ENCODE measurements around the gene MIS18BP1.

MIS18BP1 gene

GRCh38 chr14:45271858-45272537, 19.0 kb upstream of the MIS18BP1 start:
- Mint-ChIP-seq H3K4me3 (no peak overlapping the region), H3K9me3 (no peaks in the 10 kb centered on the region), H3K27me3 (ENCODE audit: low read depth, poor library complexity) (no peaks in the 10 kb centered on the region), H3K4me1 (no peaks in the 10 kb centered on the region), H3K36me3 (ENCODE audit: low read depth) (no peaks in the 10 kb centered on the region), H3K27ac (no peak overlapping the region)
- DNase-seq: no peak
- no peak for TF ChIP-seq CTCF (IDR thresholded peaks at IDR 0.05)

- no peak overlapping the region for H3K4me3 Mint-ChIP-seq
- no peaks in the 10 kb centered on the region for H3K9me3 Mint-ChIP-seq
- H3K4me1 Mint-ChIP-seq: no peaks in the 10 kb centered on the region
- H3K36me3 Mint-ChIP-seq (ENCODE audit: low read depth): no peaks in the 10 kb centered on the region
- no peak for DNase-seq
- no peak for TF ChIP-seq CTCF (IDR thresholded peaks at IDR 0.05)
- no peak overlapping the region for H3K27ac Mint-ChIP-seq
- no peaks in the 10 kb centered on the region for H3K27me3 Mint-ChIP-seq (ENCODE audit: low read depth, poor library complexity)
Measured at GRCh38 chr14:45270031-45270430, 17.0 kb upstream of the MIS18BP1 start.

- peaks cover 24% of the 10 kb centered on the region for H3K9me3 Mint-ChIP-seq
- no peak for DNase-seq
- no peak overlapping the region for H3K4me3 Mint-ChIP-seq
- no peaks in the 10 kb centered on the region for H3K27me3 Mint-ChIP-seq (ENCODE audit: low read depth, poor library complexity)
- no peaks in the 10 kb centered on the region for H3K4me1 Mint-ChIP-seq
- no peak overlapping the region for H3K27ac Mint-ChIP-seq
- TF ChIP-seq CTCF (IDR thresholded peaks at IDR 0.05): no peak
- peaks cover 4% of the 10 kb centered on the region for H3K36me3 Mint-ChIP-seq (ENCODE audit: low read depth)
Measured at GRCh38 chr14:45267071-45267470, 14.1 kb upstream of the MIS18BP1 start.

- H3K4me3 Mint-ChIP-seq: no peak overlapping the region
- no peak overlapping the region for H3K27ac Mint-ChIP-seq
- peaks cover 17% of the 10 kb centered on the region for H3K36me3 Mint-ChIP-seq (ENCODE audit: low read depth)
- no peaks in the 10 kb centered on the region for H3K4me1 Mint-ChIP-seq
- H3K9me3 Mint-ChIP-seq: peaks cover 60% of the 10 kb centered on the region
- H3K27me3 Mint-ChIP-seq (ENCODE audit: low read depth, poor library complexity): no peaks in the 10 kb centered on the region
- TF ChIP-seq CTCF (IDR thresholded peaks at IDR 0.05): no peak
- DNase-seq: no peak
Measured at GRCh38 chr14:45262637-45263036, 9.6 kb upstream of the MIS18BP1 start.

GRCh38 chr14:45261209-45261608, 8.2 kb upstream of the MIS18BP1 start:
- Mint-ChIP-seq H3K9me3 (peaks cover 70% of the 10 kb centered on the region), H3K27me3 (ENCODE audit: low read depth, poor library complexity) (no peaks in the 10 kb centered on the region), H3K36me3 (ENCODE audit: low read depth) (peaks cover 17% of the 10 kb centered on the region), H3K4me1 (no peaks in the 10 kb centered on the region), H3K27ac (no peak overlapping the region), H3K4me3 (no peak overlapping the region)
- DNase-seq: no peak
- TF ChIP-seq CTCF (IDR thresholded peaks at IDR 0.05): no peak

- H3K4me1 Mint-ChIP-seq: no peaks in the 10 kb centered on the region
- peaks cover 7% of the 10 kb centered on the region for H3K27me3 Mint-ChIP-seq (ENCODE audit: low read depth, poor library complexity)
- peaks cover 17% of the 10 kb centered on the region for H3K36me3 Mint-ChIP-seq (ENCODE audit: low read depth)
- no peak for DNase-seq
- no peak for TF ChIP-seq CTCF (IDR thresholded peaks at IDR 0.05)
- H3K4me3 Mint-ChIP-seq: no peak overlapping the region
- H3K9me3 Mint-ChIP-seq: peaks cover 78% of the 10 kb centered on the region
- H3K27ac Mint-ChIP-seq: no peak overlapping the region
Measured at GRCh38 chr14:45258805-45259204, 5.8 kb upstream of the MIS18BP1 start.
